Omental fat pad (tissue), 4 donors: ENCODE results near the gene OR10K1. TPM values are rescaled to one million over a fixed set of nuclear protein-coding genes. Genes with fewer than 3 reads are reported as not detected.

ENCODE experiments used
- ATAC-seq: fragments of 150-250 bp; one replicate; pipeline ENCODE4 v1.9.1; 2016; ENCODE audit warnings: mild to moderate bottlenecking, moderate library complexity; ENCODE audit not compliant: low FRiP score
- DNase-seq: peaks from one replicate; pipeline ENCODE4 v3.0.0-alpha.2; 2019; ENCODE audit warnings: low spot score
- CTCF ChIP-seq, 3 donors: fragments of 450-650 bp; IDR thresholded peaks; one replicate each; pipeline ENCODE4 v1.5.1; 2016 to 2017; ENCODE audit warnings: antibody characterized with exemption in 3 of 3, mild to moderate bottlenecking in 3 of 3, moderate library complexity in 2 of 3
- total RNA-seq, 4 donors: library from RNA; depleted of rRNA; stranded (reverse); fragments of >200 nt; gene quantifications; one replicate each; pipeline ENCODE4 v1.1.0, GENCODE V29; 2016

OR10K1 gene
- total RNA-seq, 4 donors from 2014 or later: not detected

GRCh38 chr1:158516966-158517365 is 55.3 kb downstream of the OR10K1 start:
- no peak for TF ChIP-seq CTCF (IDR thresholded peaks at IDR 0.05)
- ATAC-seq (no peak), DNase-seq (no peak)

Other genes with a start within 250 kb of the OR10K1 start
- not detected for gene CD1A, start 207.4 kb upstream of the OR10K1 start, total RNA-seq
- gene CD1C, start 171.9 kb upstream of the OR10K1 start, total RNA-seq: under 1 TPM in 3 of 4 donors, not detected in 1; 0.74 to 0.96 (median 0.94) TPM
- gene CD1B, start 130.3 kb upstream of the OR10K1 start, total RNA-seq: under 1 TPM in 1 of 4 donors, not detected in 3; 0.38 TPM
- gene CD1E, start 107.9 kb upstream of the OR10K1 start, total RNA-seq: under 1 TPM in 1 of 4 donors, not detected in 3; 0.44 TPM
- not detected for gene OR10T2, start 62.4 kb upstream of the OR10K1 start, total RNA-seq
- gene OR10K2, start 35.6 kb upstream of the OR10K1 start, total RNA-seq: not detected
- not detected for gene OR10R2, start 10.4 kb downstream of the OR10K1 start, total RNA-seq
- not detected for gene OR6Y1, start 92.6 kb downstream of the OR10K1 start, total RNA-seq
- gene OR6P1, start 108.7 kb downstream of the OR10K1 start, total RNA-seq: not detected
- gene OR10X1, start 118.1 kb downstream of the OR10K1 start, total RNA-seq: not detected
- not detected for gene OR10Z1, start 143.4 kb downstream of the OR10K1 start, total RNA-seq
- gene SPTA1, start 224.9 kb downstream of the OR10K1 start, total RNA-seq: 1 to 10 TPM in 2 of 4 donors, under 1 TPM in 2; 0.36 to 1.8 (median 0.83) TPM
- not detected for gene OR6K2, start 238.8 kb downstream of the OR10K1 start, total RNA-seq